GM10266 (cell line): Measurements from ENCODE around the gene TCF7L2.

Source experiments
- DNase-seq: peaks from one replicate; pipeline ENCODE4 v3.0.0; 2012; ENCODE audit errors: extremely low spot score
- TF ChIP-seq, protein P1 (sequence below): IDR thresholded peaks from 2 replicates; pipeline ENCODE4 v1.5.1; 2012; ENCODE audit warnings: mild to moderate bottlenecking, low read depth; ENCODE audit not compliant: control insufficient read depth, insufficient read depth; ENCODE audit errors: missing control alignments

Gene TCF7L2

DNA sequence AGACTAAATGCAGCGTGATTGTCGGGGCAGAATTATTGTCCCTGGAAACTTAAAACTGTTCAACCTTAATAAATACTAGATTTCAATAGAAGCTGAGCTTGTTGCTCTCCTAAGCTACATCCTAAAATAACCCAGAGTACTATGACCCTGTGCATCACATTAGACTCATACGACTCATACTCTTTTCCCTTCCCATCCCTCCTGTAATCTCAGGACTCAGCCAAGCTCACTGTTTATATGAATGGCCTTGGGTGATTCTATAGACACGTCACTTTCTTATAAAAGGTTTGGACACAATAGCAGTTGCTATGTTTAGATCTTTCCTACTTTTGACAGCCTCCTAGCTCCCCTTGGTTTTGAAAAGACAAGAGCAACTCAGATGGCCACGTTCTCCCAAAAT is 17.2 kb downstream of the TCF7L2 start:
- TF ChIP-seq, protein P1, sequence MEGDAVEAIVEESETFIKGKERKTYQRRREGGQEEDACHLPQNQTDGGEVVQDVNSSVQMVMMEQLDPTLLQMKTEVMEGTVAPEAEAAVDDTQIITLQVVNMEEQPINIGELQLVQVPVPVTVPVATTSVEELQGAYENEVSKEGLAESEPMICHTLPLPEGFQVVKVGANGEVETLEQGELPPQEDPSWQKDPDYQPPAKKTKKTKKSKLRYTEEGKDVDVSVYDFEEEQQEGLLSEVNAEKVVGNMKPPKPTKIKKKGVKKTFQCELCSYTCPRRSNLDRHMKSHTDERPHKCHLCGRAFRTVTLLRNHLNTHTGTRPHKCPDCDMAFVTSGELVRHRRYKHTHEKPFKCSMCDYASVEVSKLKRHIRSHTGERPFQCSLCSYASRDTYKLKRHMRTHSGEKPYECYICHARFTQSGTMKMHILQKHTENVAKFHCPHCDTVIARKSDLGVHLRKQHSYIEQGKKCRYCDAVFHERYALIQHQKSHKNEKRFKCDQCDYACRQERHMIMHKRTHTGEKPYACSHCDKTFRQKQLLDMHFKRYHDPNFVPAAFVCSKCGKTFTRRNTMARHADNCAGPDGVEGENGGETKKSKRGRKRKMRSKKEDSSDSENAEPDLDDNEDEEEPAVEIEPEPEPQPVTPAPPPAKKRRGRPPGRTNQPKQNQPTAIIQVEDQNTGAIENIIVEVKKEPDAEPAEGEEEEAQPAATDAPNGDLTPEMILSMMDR: no peak
- DNase-seq: no peak

DNA sequence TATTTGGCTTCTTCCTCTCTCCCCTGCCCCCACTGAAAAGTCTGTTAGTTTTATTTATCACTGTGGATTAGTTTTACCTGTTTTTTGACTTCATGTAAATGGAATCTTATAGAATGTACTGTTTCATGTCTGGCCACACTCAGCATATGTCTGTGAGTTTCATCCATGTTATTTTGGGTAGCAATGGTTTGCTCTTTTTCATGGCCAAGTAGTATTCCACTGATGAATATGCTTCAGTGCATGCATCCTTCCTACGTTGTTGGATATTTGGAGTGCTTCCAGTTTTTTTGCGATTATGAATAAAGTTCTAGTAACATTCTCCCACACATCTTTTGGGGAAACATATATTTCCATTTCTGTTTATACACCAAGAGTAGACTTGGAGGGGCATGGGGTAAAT is 19.1 kb downstream of the TCF7L2 start:
- TF ChIP-seq, protein P1: no peak
- no peak for DNase-seq

DNA sequence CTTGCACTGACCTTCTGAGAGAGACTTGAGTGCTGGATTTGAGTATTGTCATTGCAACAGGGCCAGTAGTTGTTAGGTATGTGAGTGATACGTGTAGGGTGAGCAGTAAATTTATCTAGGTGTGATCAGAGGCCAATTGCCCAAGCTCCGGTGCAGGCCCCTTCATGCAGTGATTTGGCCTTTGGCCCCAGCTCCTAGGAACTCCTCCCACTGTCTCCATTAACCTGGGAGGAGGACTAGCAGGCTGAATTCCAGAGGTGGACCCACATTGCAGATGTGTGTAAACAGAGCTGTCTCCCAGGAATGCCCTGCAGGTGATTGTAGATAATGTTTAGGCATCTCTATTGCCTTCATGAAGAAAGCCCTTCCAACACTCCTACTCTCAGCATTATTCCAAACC is 19.5 kb downstream of the TCF7L2 start:
- TF ChIP-seq, protein P1: no peak
- no peak for DNase-seq

DNA sequence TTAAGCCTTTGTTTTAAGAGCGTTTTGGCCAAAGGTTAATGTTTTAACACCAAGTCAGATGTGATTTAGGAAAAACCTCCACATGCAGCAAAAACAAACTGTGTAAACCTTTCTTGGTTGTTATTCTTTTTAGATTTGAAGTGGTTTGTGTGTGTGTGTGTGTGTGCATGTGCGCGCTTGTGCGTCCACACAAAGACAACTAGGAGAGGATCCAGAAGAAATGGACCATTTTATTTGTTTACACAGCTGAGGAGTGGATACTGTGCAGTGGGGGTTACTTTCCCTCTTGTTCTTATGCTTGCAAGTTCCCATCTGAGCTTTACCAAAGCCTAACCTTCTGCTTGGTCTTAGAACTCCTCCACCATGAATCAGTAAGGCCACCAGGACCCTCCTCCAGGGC is 20.0 kb downstream of the TCF7L2 start:
- no peak for DNase-seq
- TF ChIP-seq, protein P1: no peak

DNA sequence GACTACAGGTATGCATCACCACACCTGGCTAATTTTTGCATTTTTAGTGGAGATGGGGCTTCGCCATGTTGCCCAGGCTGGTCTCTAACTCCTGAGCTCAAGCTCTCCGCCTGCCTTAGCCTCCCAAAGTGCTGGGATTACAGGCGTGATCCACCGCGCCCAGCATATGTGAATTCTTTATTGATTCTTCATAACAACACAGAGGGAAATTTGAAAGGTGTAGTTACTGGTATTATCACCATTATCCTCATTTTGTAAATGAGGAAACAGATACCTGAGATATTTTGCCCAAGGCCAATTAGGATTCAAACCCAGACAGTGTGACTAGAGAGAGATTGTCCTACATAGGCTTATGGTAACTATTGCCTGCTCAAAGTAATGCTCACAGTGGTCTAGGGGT is 22.6 kb downstream of the TCF7L2 start:
- TF ChIP-seq, protein P1: no peak
- DNase-seq: no peak

DNA sequence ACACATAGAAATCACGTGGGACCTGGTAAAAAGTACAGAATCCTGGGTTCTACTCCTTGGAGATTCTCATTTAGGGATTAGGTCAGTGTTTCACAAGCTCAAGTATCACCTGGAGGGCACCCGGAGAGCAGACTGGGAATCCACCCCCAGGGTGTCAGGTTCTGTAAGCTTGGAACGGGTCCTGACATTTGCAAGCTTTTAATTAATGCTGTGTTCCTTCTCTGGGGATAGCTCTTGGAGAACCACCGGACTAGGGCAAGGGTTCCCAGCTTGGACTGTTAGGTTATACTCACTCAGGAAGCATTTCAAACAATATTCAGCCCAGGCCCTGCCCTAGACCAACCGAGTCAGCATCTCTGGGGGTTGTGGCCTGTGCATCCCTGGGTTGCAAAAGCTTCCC is 23.0 kb downstream of the TCF7L2 start:
- no peak for DNase-seq
- TF ChIP-seq, protein P1: no peak

DNA sequence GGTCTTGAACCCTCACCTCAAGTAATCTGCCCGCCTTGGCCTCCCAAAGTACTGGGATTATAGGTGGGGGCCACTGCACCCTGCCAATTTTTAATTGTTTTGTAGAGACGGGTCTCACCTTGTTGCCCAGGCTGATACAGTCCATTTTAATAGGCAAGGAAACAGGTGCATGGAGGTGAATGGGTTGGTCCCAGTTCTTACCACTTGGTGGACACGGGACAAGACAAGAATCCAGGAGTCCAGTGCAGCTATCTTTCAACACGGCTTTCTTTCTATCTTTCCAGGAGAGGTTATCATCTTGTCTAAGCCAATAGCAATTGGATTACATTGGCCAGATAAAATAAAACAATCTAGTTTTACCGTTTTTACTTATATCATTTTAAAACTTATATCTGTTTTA is 23.8 kb downstream of the TCF7L2 start:
- no peak for DNase-seq
- TF ChIP-seq, protein P1: no peak
